Glomerular visceral epithelial cell (primary cell): ENCODE results near the gene RHCE.
"Not testable (repeated sequence)": the region's sequence is repeated elsewhere in the genome, so short reads cannot be mapped to it uniquely, and the experiment has no call there.

Experiments
- DNase-seq: peaks from one replicate; pipeline ENCODE4 v3.0.0-alpha.2; 2016; ENCODE audit errors: extremely low spot score

RHCE gene

DNA sequence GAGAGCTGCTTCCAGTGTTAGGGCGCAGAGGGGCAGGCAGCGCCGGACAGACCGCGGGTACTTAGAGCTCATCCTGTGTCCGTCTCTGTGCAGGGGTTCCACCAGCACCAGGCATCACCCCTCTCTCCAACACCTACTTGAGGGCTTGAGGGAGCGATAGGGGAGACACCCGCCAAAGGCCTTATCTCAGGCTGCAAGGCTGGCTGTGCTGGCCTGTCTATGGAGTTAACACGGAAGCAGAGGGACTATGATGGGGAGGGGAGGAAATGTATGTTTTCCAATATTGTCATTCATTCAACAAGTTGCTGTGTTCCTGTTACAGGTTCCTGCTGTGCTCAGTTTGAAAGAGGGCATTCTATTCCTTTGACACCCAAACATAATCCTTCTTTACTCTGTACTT, at the start of gene RHCE:
Gene RHCE (minus strand): TSS at position 111 of the 400 bp plus-strand sequence. CDS start 39 bp downstream, at position 72.
- DNase-seq, result not testable (repeated sequence)

DNA sequence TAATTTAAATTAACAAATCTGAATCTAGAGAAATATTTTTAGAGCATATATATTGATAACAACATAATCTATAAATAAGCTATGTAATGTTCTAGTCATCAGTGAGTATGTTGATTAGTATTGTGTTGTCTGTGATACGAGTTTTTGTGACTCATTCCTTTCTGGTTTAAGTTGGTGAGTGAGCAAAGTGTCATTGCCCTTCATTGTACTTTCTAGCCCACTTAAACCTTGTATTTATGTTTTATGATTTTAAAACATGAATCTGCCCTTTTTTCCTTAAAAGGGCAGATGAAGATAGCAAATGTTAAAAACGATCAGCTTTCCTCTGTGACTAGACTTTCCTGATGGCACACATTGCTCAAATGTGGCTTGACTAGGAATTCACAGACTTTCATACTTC, 48.6 kb upstream of the RHCE start:
- no peak for DNase-seq

DNA sequence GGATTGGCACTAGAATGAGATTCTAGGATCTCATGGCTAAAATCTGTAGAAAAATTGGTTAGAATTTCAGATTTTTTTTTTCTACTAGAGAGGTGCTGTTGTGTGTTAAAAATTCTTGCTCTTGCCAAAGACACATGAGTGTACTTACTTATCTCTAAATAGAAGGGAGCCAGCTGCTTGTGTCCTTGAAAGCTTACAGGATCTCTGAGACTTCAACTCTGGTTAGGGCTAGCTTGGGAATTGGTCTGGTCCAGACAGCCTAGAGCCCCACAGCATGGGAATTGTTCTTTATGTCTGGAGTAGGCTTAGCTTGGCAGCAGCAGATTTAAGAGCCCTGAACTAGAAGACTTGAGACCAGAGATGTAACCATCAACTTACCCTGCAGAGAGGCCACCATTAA, 47.4 kb upstream of the RHCE start:
- no peak for DNase-seq

DNA sequence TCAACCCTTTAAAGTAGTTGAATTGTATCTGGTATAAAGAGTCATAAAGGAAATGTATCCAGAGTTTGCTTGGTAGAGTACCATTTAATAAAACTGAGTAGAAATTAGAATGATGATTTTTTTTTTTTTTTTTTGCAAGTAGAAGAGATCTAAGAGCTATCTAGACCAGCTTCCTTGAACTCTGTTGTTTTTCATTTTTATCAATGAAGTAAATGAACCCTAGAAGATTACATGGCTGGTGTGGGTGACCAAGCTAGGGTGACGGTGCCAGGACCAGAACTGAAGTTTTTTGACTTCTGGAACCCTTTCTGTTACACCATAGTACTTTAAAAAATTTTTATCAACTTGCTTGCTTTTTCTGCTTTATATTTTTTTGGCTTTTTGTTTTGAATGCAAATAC, 47.0 kb upstream of the RHCE start:
- DNase-seq, result no peak

DNA sequence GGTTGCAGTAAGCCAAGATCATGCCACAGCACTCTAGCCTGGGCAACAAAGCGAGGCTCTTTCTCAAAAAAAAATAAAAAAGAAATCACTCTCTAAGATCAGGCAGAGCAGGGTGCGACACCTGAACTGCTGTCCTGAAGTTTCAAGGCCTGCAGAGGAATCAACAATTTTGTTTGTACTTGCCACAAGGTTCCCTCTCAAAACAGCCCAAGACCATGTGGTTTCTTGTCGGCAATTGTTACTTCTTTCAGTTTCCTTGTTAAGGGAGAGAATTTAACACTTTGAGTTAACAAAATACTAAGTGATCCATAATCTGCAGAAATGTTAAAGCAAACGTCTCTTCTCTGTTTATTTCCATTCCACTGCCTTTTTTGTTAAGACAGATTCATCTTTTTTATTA, 46.6 kb upstream of the RHCE start:
- DNase-seq, result no peak

DNA sequence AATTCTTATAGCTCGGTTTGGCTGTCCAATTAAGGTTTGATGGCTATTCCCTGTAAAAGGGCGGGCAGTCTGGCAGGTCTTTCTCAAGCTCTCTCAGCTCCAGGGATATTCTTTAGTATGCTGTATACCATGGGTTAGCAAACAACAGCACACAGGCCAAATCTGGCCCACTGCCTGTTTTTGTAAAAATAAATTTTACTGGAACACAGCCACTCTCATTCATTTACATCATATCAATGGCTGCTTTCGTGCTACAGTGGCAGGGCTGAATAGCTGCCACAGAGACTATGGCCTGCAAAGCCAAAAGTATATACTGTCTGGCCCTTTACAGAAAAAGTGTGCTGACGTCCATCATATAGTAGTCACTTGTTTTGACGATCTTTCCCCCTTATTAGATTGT, 42.1 kb upstream of the RHCE start:
- DNase-seq, result no peak

DNA sequence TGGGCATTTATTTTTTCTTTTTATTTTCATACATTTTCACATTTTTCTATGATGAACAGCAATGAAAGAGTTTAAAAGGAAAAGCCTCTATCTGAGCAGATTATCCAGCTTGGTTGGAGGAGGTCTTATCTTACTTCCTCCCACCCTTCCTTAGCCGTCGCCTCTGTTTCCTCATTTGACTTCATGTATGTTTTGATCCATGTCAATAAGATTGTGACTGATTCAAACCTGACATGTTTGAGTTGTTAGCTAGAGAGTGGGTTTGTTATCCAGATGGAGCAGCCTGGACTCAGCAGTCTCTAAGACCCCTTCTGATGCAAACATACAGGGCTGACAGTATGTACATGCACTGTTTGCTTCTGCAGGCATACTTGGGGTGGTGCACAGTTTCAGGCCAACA, 41.2 kb upstream of the RHCE start:
- no peak for DNase-seq

DNA sequence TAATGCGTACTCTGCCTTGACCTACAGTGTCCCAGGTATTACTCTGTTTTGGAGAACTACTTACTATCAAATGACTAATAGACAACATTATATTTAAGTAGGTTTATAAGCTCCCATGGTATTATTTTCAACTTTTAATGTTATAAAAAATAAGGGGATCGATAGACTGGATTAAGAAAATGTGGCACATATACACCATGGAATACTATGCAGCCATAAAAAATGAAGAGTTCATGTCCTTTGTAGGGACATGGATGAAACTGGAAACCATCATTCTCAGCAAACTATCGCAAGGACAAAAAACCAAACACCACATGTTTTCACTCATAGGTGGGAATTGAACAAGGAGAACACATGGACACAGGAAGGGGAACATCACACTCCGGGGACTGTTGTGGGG, 40.2 kb upstream of the RHCE start:
- DNase-seq, result not testable (repeated sequence)

DNA sequence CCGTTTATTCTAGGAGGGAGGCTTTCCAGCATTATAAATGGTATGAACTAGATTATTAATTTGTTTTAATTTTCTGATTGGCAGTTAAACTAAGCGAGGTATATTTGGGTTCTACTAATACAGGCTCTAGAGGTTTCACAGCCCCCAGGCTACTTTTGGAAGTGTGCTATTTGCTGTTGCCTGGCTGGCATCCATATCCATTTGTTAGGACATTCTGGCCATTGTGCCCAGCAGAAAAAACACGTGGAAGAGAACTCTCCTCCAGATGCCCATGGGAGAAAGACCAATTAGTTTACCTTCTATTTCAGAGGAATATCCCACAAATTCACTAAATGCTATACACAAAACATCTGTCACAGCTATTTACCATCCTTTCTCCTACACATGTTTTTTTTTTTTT, 39.4 kb upstream of the RHCE start:
- DNase-seq, result no peak

DNA sequence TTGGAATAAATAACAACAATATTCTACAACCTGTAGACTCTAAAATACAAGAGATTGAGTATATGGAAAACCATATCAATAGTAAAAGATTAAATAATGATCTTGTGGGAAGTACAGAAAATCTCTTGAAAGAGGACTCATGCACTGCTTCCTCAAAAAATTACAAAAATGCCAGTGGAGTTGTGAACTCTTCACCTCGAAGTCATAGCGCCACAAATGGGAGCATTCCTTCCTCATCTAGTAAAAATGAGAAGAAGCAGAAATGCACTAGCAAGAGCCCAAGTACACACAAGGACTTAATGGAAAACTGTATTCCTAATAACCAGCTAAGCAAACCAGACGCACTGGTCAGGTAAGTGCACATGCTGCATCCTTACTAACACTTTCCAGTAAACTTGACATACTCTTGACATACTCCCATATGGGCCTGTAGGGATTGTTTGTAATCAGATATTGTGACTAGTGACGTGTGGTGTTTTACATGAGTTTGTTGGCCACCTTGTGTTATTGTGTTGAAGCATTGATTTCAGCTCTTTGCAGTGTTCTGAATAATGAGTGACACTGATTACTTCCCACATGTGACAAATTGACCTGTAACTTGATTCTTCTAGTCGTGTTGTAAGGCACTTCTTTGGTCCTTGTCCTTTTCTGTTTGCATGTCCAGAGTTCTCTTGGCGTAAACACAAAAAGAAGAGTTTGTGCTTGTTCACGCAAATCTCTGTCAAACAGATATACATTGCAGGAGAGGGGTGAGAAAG, 38.1 kb upstream of the RHCE start:
- DNase-seq, result no peak

DNA sequence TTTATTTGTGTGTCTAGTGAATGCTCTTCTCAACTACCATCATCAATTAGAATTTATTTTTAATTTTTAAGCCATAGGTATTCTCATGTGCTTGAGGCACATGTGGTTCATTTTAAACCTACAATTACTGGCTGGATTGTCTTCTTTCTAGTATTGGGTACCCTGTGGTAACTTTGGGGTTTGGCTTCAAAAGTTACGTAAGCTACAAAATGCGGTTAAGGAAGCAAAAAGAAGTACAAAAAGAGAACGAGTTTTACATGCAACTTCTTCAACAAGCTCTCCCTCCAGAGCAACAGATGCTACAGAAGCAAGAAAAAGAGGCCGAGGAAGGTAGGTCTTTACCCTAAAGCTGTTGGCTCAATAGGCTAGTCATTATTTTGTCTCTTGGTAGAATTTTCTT, 35.9 kb upstream of the RHCE start:
- no peak for DNase-seq

DNA sequence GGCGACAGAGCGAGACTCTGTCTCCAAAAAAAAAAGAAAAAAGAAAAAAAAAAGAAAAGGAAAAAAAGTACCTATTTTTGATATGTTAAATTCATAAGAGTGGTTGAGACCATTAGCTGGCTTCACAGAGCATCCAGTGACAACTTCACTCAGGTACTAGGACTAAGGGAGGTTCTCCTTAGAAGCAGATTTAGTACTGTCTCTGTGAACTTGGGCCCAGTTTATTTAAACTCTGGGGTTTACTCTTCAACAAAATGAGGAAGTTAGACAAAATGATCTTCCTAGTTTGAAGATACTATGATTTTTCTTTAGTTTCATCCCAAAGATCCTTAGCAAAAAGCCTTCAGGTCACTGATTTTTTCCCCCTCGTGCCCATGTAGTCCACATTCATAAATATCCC, 31.3 kb upstream of the RHCE start:
- DNase-seq, result no peak

DNA sequence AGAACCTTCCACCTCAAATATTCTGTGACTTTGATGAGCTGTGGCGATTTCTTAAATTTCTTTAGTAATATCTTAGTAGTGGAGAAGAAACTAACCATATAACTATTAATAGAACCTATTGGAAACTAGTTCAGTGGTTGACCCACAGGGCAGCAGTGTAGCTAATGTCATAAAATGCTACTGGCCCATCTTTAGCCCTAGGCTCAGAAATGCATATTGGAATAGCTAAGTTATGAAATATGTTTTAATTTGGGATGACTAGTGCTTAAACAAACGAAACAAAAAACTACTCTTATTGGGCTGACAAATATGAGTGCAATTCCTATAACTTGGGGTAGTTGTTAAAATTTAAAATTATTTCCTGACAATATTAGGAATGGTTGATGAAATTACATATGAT, 30.3 kb upstream of the RHCE start:
- DNase-seq, result no peak

DNA sequence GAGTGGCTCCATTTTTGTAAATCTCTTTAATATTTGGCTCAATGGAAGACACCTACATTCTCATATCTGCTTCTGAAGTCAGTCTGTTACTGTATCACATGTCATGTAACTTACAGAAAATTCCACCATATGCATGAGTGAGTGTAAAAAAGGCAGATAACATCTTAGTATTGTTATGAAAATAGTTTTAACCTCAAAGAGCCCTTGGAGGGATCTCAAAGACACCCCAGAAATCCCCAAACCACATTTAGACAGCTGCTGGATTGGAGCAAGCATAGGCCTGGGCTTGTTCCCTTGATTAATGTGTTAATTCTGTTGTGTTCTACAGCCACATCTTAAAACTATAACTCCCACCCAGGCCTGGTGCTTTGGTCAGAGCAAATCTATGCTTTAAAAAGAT, 26.9 kb upstream of the RHCE start:
- DNase-seq, result no peak

DNA sequence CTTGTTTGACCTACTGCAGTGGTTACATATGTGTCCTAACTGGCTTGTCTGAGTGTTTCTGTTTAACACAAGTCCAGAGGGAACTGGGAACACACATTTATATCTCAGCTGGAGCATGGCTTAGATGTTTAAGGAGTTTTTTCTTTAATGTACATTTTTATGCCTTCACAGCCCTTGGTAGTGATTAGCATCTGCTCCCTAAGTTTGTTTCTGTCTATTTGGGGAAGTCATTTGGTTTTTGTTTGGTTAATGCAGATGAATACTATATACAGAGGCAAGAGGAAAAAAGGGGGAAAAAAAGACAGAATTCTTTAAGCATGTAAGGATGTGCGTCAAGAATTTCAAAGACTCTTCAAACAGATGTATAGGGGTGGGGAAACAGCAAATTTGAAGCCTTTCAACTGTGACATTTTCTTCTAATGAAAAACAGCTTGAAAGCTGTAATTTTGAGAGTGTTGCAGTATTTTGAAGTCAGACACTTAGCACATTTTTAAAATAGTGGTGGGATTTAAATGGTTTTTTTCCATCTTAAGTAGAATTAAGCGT, 25.4 kb upstream of the RHCE start:
- DNase-seq, result no peak

DNA sequence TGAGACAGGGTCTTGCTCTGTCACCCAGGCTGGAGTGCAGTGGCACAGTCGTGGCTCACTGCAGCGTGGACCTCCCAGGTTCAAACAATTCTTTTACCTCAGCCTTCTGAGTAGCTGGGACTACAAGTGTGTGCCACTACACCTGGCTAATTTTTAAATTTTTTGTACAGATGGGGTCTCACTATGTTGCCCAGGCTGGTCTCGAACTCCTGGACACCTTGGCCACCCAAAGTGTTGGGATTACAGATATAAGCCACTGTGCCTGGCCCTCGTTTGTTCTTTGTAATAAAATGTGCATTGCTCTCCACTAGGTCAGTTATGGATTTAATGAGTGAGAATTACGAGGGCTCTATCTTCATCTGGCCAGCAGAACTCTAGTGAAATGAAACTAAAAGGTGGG, 24.0 kb upstream of the RHCE start:
- not testable (repeated sequence) for DNase-seq

DNA sequence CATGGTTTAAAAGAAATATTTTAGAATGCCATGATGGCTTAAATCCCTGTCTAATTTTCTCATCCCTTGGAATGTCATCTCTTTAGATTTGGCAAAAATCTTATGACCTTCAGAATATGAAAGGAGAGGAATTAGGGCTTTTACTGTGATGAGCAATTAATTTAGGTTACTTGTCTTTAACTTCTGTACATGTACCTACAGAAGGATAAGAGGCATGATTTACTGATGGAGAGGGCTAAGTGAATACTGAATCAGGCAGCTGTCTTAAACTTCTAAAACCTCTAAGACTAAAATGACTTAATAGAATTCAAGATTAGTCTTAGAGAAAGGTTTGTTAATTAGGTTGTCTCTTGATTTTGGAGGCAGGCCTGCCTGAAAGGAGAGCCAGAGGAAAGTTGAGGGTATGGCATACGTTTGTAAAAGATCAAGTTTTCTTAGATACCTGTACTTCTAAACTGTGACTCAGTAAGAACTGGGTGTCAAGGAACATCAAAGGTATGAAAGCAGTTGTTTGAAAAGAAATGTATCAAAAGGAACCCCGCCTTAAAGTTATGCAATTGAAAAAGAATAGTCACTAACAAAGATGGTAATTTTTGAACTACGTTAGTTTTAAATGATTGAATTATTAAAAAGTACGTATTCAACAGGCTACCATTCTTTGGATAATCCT, 22.5 kb upstream of the RHCE start:
- no peak for DNase-seq

DNA sequence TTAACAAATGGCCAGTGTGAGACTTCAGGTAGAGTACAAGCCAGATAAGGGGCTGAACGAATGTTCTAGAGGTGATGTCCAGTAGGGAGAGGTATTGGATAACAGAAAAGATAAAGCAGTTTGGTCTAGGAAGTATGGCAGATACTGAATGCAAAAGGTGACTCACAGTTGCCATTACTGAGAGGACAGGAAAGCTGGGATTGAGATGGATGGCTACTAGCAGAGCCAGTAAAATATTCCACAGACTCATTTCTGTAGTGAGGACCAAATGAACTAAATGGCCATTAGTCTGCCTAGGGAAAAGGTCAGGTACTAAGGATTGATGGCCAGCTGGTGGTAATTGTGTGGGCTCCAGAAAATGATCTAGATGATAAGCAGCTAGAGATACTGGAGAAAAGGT, 21.6 kb upstream of the RHCE start:
- DNase-seq, result peak; percentile 14

DNA sequence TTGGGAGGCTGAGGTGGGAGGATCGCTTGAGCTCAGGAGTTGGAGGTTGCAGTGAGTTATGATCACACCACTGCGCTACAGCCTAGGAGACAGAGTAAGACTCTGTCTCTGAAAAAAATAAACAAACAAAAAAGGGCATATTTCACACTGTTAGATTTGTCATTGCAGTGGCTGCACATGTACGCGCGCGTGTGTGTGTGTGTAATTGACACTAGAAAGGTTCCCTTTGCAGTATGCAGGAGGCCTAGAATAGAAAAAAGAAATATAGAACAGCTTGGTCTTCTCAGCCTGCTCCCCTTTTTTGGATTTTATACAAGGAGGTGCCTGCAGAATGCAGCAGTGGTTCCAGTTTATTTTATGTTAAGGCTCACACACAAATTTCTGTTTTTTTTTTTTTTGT, 18.7 kb upstream of the RHCE start:
- no peak for DNase-seq

DNA sequence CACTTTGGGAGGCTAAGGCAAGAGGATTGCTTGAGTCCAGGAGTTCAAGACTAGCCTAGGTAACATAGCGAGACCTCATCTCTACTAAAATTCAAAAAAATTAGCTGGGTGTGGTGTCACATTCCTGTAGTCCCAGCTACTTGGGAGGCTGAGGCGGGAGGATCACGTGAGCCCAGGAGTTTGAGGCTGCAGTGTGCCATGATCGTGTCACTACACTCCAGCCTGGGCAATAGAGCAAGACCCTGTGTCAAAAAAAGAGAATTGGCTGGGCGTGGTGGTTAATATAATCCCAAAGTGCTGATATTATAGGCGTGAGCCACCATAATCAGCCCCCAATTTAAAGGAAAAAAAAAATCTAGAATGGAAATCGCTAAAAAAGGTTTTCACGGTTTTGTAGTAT, 17.0 kb upstream of the RHCE start:
- DNase-seq, result no peak

DNA sequence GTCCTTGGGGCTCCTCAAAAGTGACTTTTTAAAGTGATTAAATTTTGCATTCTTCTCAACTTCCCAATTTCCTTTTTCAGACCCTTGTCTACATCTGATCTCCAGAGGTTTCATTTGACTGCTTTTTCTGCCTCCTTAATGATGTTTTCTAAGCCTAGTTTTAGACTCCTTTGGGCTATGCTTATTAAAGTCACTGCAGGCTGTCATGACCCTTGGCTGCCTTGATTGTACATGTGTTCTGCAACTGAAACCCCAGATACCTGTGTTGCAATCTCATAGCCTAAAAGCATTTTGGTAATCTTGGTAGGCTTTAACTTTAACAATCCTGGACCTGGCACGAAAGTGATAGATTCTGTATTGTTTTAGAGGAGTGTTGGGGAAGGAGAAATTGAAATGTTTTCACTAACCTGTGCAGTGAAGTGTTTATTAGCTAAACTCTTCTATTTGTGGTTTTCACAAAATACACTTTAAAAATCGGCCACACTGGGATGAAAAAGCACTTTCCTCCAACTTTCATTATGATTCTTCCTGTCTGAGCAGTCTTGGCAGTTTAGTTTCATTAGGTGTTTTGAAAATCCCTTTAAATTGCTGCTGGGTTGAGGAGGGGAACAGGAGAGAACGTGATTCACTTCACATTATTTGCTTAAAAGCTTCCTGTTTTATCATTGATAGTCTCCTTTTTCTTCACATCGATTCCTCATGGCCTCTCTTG, 14.9 kb upstream of the RHCE start:
- no peak for DNase-seq

DNA sequence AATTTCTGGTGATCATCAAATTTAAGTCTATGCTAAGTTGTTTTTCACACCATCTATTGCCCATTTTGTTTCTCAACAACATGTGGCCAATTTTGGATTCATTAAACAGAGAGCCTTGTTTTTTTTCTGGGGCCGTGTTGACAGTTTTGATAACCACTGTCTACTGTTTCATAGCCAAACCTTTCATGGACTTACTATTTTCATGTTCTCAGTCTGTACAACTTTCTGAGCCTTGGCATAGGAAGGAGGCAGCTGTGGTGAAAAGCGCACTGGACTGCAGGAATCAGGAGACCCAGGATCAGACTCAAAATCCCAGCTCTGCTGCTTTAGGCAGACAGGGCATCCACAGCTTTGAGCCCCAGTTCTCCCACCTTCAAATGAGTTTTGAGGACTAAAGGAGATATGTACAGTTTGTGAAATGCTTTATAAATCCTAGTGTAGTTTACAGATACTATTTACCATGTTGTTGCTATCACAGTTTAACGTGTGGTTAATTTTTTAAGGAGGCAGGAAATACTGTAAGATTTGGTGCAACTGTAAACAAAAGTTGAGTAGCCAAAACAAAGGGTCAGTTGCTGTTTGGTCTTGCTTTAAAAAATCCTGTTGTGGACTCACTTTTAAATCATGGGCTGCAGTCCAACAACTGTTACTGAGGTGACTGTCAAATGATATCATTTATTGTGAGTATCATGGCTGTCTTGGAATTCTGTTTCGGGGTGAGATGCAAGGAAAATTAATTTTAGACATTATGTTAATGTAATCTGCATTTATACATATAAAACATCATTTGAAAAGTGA, 13.0 kb upstream of the RHCE start:
- no peak for DNase-seq
